Mucosa of rectum (tissue), 2 donors: Measurements from ENCODE around the gene PPP2R5E.
A peak's percentile ranks its signal among the peaks of the same experiment; 100 is the strongest.
"Not testable (repeated sequence)": the region's sequence is repeated elsewhere in the genome, so short reads cannot be mapped to it uniquely, and the experiment has no call there.

Experiments
- H3K27ac ChIP-seq, 2 donors: one replicate each; pipeline ENCODE4 v1.7.0; 2013; ENCODE audit warnings: inconsistent platforms in 2 of 2, low read depth in 2 of 2, low read length in 2 of 2
- H3K27me3 ChIP-seq, 2 donors: one replicate each; pipeline ENCODE4 v1.7.0; 2013; ENCODE audit warnings: low read length in 2 of 2; ENCODE audit not compliant: control insufficient read depth in 2 of 2, insufficient read depth in 2 of 2
- H3K36me3 ChIP-seq, 2 donors: one replicate each; pipeline ENCODE4 v1.7.0; 2013; ENCODE audit warnings: low read length in 2 of 2; ENCODE audit not compliant: control insufficient read depth in 2 of 2, insufficient read depth in 2 of 2
- H3K4me1 ChIP-seq, 2 donors: one replicate each; pipeline ENCODE4 v1.7.0; 2013; ENCODE audit warnings: low read length in 2 of 2, mild to moderate bottlenecking in 1 of 2; ENCODE audit not compliant: control insufficient read depth in 2 of 2, insufficient read depth in 2 of 2
- H3K4me3 ChIP-seq, 2 donors: one replicate each; pipeline ENCODE4 v1.7.0; 2013; ENCODE audit warnings: low read length in 2 of 2
- H3K9ac ChIP-seq, 2 donors: one replicate each; pipeline ENCODE4 v1.7.0; 2013; ENCODE audit warnings: low read length in 2 of 2, low read depth in 1 of 2, mild to moderate bottlenecking in 1 of 2
- H3K9me3 ChIP-seq, 2 donors: one replicate each; pipeline ENCODE4 v1.7.0; 2013; ENCODE audit warnings: low read length in 2 of 2; ENCODE audit not compliant: control insufficient read depth in 2 of 2
- donor health status: healthy.
- donor health status: Normal muscosa, but diverticular disease.

PPP2R5E gene

GRCh38 chr14:63523735-63524426, 19.3 kb downstream of the PPP2R5E start:
- Histone ChIP-seq H3K9ac (peak overlapping the region in 1 of 2 donors; percentile 38), H3K27ac (peak overlapping the region; percentile 87 to 92), H3K4me1 (peaks cover 20 to 22% of the 10 kb centered on the region in 2 donors), H3K27me3 (no peaks in the 10 kb centered on the region), H3K4me3 (no peak overlapping the region), H3K9me3 (no peaks in the 10 kb centered on the region), H3K36me3 (peaks cover 0 to 4% of the 10 kb centered on the region in 2 donors)

- H3K36me3 ChIP-seq, H3K27ac ChIP-seq, H3K27me3 ChIP-seq, H3K9ac ChIP-seq, H3K4me3 ChIP-seq, H3K9me3 ChIP-seq: not testable (repeated sequence)
- peaks cover 20 to 22% of the 10 kb centered on the region in 2 donors for H3K4me1 ChIP-seq
These were observed 20.7 kb downstream of the PPP2R5E start for GRCh38 chr14:63522511-63522910.

DNA sequence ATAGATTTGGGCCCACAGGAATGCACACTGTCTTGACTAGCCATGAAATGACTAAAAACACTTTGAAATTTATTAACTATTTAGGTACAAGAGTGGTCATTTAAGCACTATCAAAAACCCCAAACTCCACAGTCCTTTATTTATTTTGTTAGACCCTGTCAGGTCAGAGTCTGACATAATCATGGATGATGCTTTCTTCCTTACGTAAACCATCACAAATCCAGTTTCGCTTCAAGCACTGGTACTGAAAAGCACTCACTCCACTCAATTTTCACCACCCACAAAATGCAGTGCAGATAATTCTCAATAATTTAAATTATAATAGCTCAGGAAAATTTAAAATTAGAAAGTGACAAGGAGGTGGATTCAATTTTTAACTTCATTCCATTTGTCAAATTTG, 25.8 kb downstream of the PPP2R5E start:
- no peaks in the 10 kb centered on the region for H3K27me3 ChIP-seq
- peaks cover 0 to 4% of the 10 kb centered on the region in 2 donors for H3K36me3 ChIP-seq
- H3K27ac ChIP-seq = no peak overlapping the region
- no peak overlapping the region for H3K9ac ChIP-seq
- no peaks in the 10 kb centered on the region for H3K9me3 ChIP-seq
- H3K4me1 ChIP-seq = peaks cover 4 to 11% of the 10 kb centered on the region in 2 donors
- H3K4me3 ChIP-seq = no peak overlapping the region

- peaks cover 6 to 16% of the 10 kb centered on the region in 2 donors for H3K4me1 ChIP-seq
- no peak overlapping the region for H3K27ac ChIP-seq
- no peaks in the 10 kb centered on the region for H3K9me3 ChIP-seq
- H3K27me3 ChIP-seq = no peaks in the 10 kb centered on the region
- no peak overlapping the region for H3K4me3 ChIP-seq
- no peak overlapping the region for H3K9ac ChIP-seq
- H3K36me3 ChIP-seq = peaks cover 0 to 1% of the 10 kb centered on the region in 2 donors
These were observed 27.9 kb downstream of the PPP2R5E start for GRCh38 chr14:63515240-63515639.

GRCh38 chr14:63513756-63514155, 29.4 kb downstream of the PPP2R5E start:
- H3K9ac ChIP-seq = no peak overlapping the region
- no peaks in the 10 kb centered on the region for H3K9me3 ChIP-seq
- H3K4me3 ChIP-seq = no peak overlapping the region
- H3K27ac ChIP-seq = no peak overlapping the region
- H3K4me1 ChIP-seq = peaks cover 7 to 16% of the 10 kb centered on the region in 2 donors
- peaks cover 3% of the 10 kb centered on the region in 2 donors for H3K36me3 ChIP-seq
- H3K27me3 ChIP-seq = no peaks in the 10 kb centered on the region

GRCh38 chr14:63512861-63513260, 30.3 kb downstream of the PPP2R5E start:
- H3K36me3 ChIP-seq = peaks cover 3% of the 10 kb centered on the region in 2 donors
- H3K4me1 ChIP-seq = peaks cover 7 to 22% of the 10 kb centered on the region in 2 donors
- H3K9me3 ChIP-seq = no peaks in the 10 kb centered on the region
- no peak overlapping the region for H3K9ac ChIP-seq
- H3K27me3 ChIP-seq = no peaks in the 10 kb centered on the region
- H3K4me3 ChIP-seq = no peak overlapping the region
- H3K27ac ChIP-seq = no peak overlapping the region

- Histone ChIP-seq H3K9ac (no peak overlapping the region), H3K36me3 (peaks cover 3% of the 10 kb centered on the region in 2 donors), H3K9me3 (no peaks in the 10 kb centered on the region), H3K4me3 (no peak overlapping the region), H3K27me3 (no peaks in the 10 kb centered on the region), H3K4me1 (peaks cover 7 to 23% of the 10 kb centered on the region in 2 donors), H3K27ac (no peak overlapping the region)
These were observed 32.6 kb downstream of the PPP2R5E start for GRCh38 chr14:63510538-63510937.

- Histone ChIP-seq H3K36me3 (peaks cover 3% of the 10 kb centered on the region in 2 donors), H3K4me3 (no peak overlapping the region), H3K9ac (no peak overlapping the region), H3K27ac (no peak overlapping the region), H3K9me3 (no peaks in the 10 kb centered on the region), H3K4me1 (peaks cover 3 to 12% of the 10 kb centered on the region in 2 donors), H3K27me3 (no peaks in the 10 kb centered on the region)
These were observed 35.1 kb downstream of the PPP2R5E start for GRCh38 chr14:63508033-63508432.

GRCh38 chr14:63504648-63505047, 38.5 kb downstream of the PPP2R5E start:
- Histone ChIP-seq H3K27me3 (no peaks in the 10 kb centered on the region), H3K9ac (no peak overlapping the region), H3K4me1 (peaks cover 0 to 6% of the 10 kb centered on the region in 2 donors), H3K36me3 (peaks cover 0 to under 1% of the 10 kb centered on the region in 2 donors), H3K27ac (no peak overlapping the region), H3K4me3 (no peak overlapping the region), H3K9me3 (no peaks in the 10 kb centered on the region)

GRCh38 chr14:63501429-63501828, 41.7 kb downstream of the PPP2R5E start:
- Histone ChIP-seq H3K4me1 (no peaks in the 10 kb centered on the region), H3K9me3 (no peaks in the 10 kb centered on the region), H3K27ac (no peak overlapping the region), H3K4me3 (no peak overlapping the region), H3K36me3 (no peaks in the 10 kb centered on the region), H3K27me3 (no peaks in the 10 kb centered on the region), H3K9ac (no peak overlapping the region)
